BLaER1 treated with 17β-estradiol and CSF1 and Interleukin-3, amounts not matched to agents 10 nM and 100 nM (cell line): ENCODE data around the gene PICALM.

Experiments used
- H3K27ac ChIP-seq, 11 experiments: shearing (Covaris generic); formaldehyde crosslinking; 2 replicates each; pipeline ENCODE4 v1.8.1; 2022
- H3K27me3 ChIP-seq, 11 experiments: shearing (Covaris generic); formaldehyde crosslinking; 2 replicates each; pipeline ENCODE4 v1.8.1; 2022
- H3K36me3 ChIP-seq, 11 experiments: shearing (Covaris generic); formaldehyde crosslinking; 2 replicates each; pipeline ENCODE4 v1.8.1; 2022
- H3K4me1 ChIP-seq, 10 experiments: shearing (Covaris generic); formaldehyde crosslinking; 2 replicates each; pipeline ENCODE4 v1.8.1; 2022
- H3K4me2 ChIP-seq, 11 experiments: shearing (Covaris generic); formaldehyde crosslinking; 2 replicates each; pipeline ENCODE4 v1.8.1; 2022
- H3K4me3 ChIP-seq, 10 experiments: shearing (Covaris generic); formaldehyde crosslinking; 2 replicates each; pipeline ENCODE4 v1.8.1; 2022
- H3K9ac ChIP-seq, 11 experiments: shearing (Covaris generic); formaldehyde crosslinking; 2 replicates each; pipeline ENCODE4 v1.8.1; 2022
- H3K9me3 ChIP-seq, 11 experiments: shearing (Covaris generic); formaldehyde crosslinking; replicated peaks in 1 of 11; 2 replicates each; pipeline ENCODE4 v1.8.1; 2022
- H4K20me1 ChIP-seq, 11 experiments: shearing (Covaris generic); formaldehyde crosslinking; 2 replicates each; pipeline ENCODE4 v1.8.1; 2022
- Cebpa-rat ChIP-seq, 11 experiments: shearing (Covaris generic); IDR thresholded peaks; 2 replicates each; pipeline ENCODE4 v1.8.1; 2022

Gene PICALM

GRCh38 chr11:86062719-86063118, 6.2 kb downstream of the PICALM start:
- Histone ChIP-seq H3K27ac (peak overlapping the region in 2 of 11 experiments; percentile 21 to 40; a peak in 3 of 22 replicates), H3K9ac (peak overlapping the region in 2 of 11 experiments; percentile 33 to 98; a peak in 2 of 22 replicates)
- no peak for TF ChIP-seq Cebpa-rat (IDR thresholded peaks at IDR 0.05)

GRCh38 chr11:86061483-86062205, 7.2 kb downstream of the PICALM start:
- Histone ChIP-seq H3K9me3 (peaks cover 0 to 43% (median 26%) of the 10 kb centered on the region in 11 experiments; a peak in 16 of 22 replicates), H3K9ac (peak overlapping the region in 1 of 11 experiments; percentile 33; a peak in 1 of 22 replicates), H3K27ac (no peak overlapping the region), H3K27me3 (no peaks in the 10 kb centered on the region), H3K36me3 (peaks cover 6 to 43% (median 29%) of the 10 kb centered on the region in 11 experiments; a peak in 15 of 22 replicates), H3K4me1 (peaks cover 18 to 93% (median 26%) of the 10 kb centered on the region in 10 experiments), H4K20me1 (peaks cover 89 to 100% (median 100%) of the 10 kb centered on the region in 11 experiments), H3K4me3 (peak overlapping the region in 3 of 10 experiments; percentile 8 to 100 (median 28); a peak in 3 of 20 replicates), H3K4me2 (peak overlapping the region in 3 of 11 experiments; percentile 90 to 94 (median 94); a peak in 6 of 22 replicates)
- TF ChIP-seq Cebpa-rat (IDR thresholded peaks at IDR 0.05): no peak

More at GRCh38 chr11:86062719-86063118, 6.2 kb downstream of the PICALM start:
- Histone ChIP-seq H3K9me3 (peaks cover 0 to 32% (median 18%) of the 10 kb centered on the region in 11 experiments; a peak in 16 of 22 replicates), H3K4me1 (peaks cover 18 to 83% (median 26%) of the 10 kb centered on the region in 10 experiments), H3K4me3 (peak overlapping the region in 2 of 10 experiments; percentile 28 to 100; a peak in 3 of 20 replicates), H4K20me1 (peaks cover 78 to 100% (median 99%) of the 10 kb centered on the region in 11 experiments), H3K27me3 (no peaks in the 10 kb centered on the region), H3K4me2 (peak overlapping the region in 4 of 11 experiments; percentile 87 to 94 (median 92); a peak in 8 of 22 replicates), H3K36me3 (peaks cover 0 to 32% (median 21%) of the 10 kb centered on the region in 11 experiments; a peak in 14 of 22 replicates)

- H3K4me2 ChIP-seq: peak overlapping the region in 3 of 11 experiments; percentile 90 to 94 (median 94); a peak in 6 of 22 replicates
- H3K9ac ChIP-seq: peak overlapping the region in 1 of 11 experiments; percentile 37; a peak in 1 of 22 replicates
- H3K27me3 ChIP-seq: no peaks in the 10 kb centered on the region
- no peak for TF ChIP-seq Cebpa-rat (IDR thresholded peaks at IDR 0.05)
- H3K4me1 ChIP-seq: peaks cover 12 to 99% (median 21%) of the 10 kb centered on the region in 10 experiments
- no peak overlapping the region for H3K27ac ChIP-seq
- no peak overlapping the region for H3K4me3 ChIP-seq
- H3K9me3 ChIP-seq: peaks cover 0 to 46% (median 30%) of the 10 kb centered on the region in 11 experiments; a peak in 16 of 22 replicates
- peaks cover 6 to 50% (median 31%) of the 10 kb centered on the region in 11 experiments; a peak in 15 of 22 replicates for H3K36me3 ChIP-seq
- H4K20me1 ChIP-seq: peaks cover 90 to 100% (median 100%) of the 10 kb centered on the region in 11 experiments
Observed at GRCh38 chr11:86060544-86060943, 8.3 kb downstream of the PICALM start.

- no peak for TF ChIP-seq Cebpa-rat (IDR thresholded peaks at IDR 0.05)
- Histone ChIP-seq H4K20me1 (peaks cover 89 to 100% (median 100%) of the 10 kb centered on the region in 11 experiments), H3K4me3 (no peak overlapping the region), H3K4me2 (peak overlapping the region in 3 of 11 experiments; percentile 15 to 94 (median 94); a peak in 4 of 22 replicates), H3K36me3 (peaks cover 12 to 59% (median 35%) of the 10 kb centered on the region in 11 experiments; a peak in 15 of 22 replicates), H3K9me3 (peaks cover 0 to 48% (median 32%) of the 10 kb centered on the region in 11 experiments; a peak in 16 of 22 replicates), H3K27ac (no peak overlapping the region), H3K9ac (no peak overlapping the region), H3K4me1 (peaks cover 0 to 99% (median 3%) of the 10 kb centered on the region in 10 experiments; a peak in 10 of 20 replicates), H3K27me3 (no peaks in the 10 kb centered on the region)
Observed at GRCh38 chr11:86058360-86058759, 10.5 kb downstream of the PICALM start.

- Histone ChIP-seq H3K36me3 (peaks cover 12 to 56% (median 34%) of the 10 kb centered on the region in 11 experiments; a peak in 16 of 22 replicates), H3K27ac (no peak overlapping the region), H4K20me1 (peaks cover 94 to 100% (median 100%) of the 10 kb centered on the region in 11 experiments), H3K4me3 (no peak overlapping the region), H3K9me3 (peaks cover 6 to 49% (median 28%) of the 10 kb centered on the region in 11 experiments; a peak in 18 of 22 replicates), H3K4me1 (peaks cover 0 to 99% (median 11%) of the 10 kb centered on the region in 10 experiments; a peak in 10 of 20 replicates), H3K4me2 (peak overlapping the region in 2 of 11 experiments; percentile 55 to 59; a peak in 3 of 22 replicates), H3K9ac (no peak overlapping the region), H3K27me3 (no peaks in the 10 kb centered on the region)
- TF ChIP-seq Cebpa-rat (IDR thresholded peaks at IDR 0.05): no peak
Observed at GRCh38 chr11:86056351-86056854, 12.5 kb downstream of the PICALM start.

GRCh38 chr11:86052693-86053641, 15.9 kb downstream of the PICALM start:
- H3K9ac ChIP-seq: no peak overlapping the region
- H3K27ac ChIP-seq: peak overlapping the region in 1 of 11 experiments; percentile 28; a peak in 3 of 22 replicates
- H3K36me3 ChIP-seq: peaks cover 12 to 55% (median 33%) of the 10 kb centered on the region in 11 experiments; a peak in 15 of 22 replicates
- peaks cover 0 to 99% (median 16%) of the 10 kb centered on the region in 10 experiments; a peak in 12 of 20 replicates for H3K4me1 ChIP-seq
- H3K4me2 ChIP-seq: peak overlapping the region in 5 of 11 experiments; percentile 1 to 59 (median 28); a peak in 8 of 22 replicates
- H3K9me3 ChIP-seq: peaks cover 6 to 46% (median 27%) of the 10 kb centered on the region in 11 experiments; a peak in 18 of 22 replicates
- H3K27me3 ChIP-seq: no peaks in the 10 kb centered on the region
- H3K4me3 ChIP-seq: no peak overlapping the region
- no peak for TF ChIP-seq Cebpa-rat (IDR thresholded peaks at IDR 0.05)
- H4K20me1 ChIP-seq: peaks cover 96 to 100% (median 100%) of the 10 kb centered on the region in 11 experiments

GRCh38 chr11:86050196-86050709, 18.6 kb downstream of the PICALM start:
- H3K9ac ChIP-seq: no peak overlapping the region
- no peak overlapping the region; a peak in 1 of 22 replicates for H3K27ac ChIP-seq
- no peak overlapping the region for H3K4me3 ChIP-seq
- no peak for TF ChIP-seq Cebpa-rat (IDR thresholded peaks at IDR 0.05)
- H4K20me1 ChIP-seq: peaks cover 98 to 100% (median 100%) of the 10 kb centered on the region in 11 experiments
- H3K36me3 ChIP-seq: peaks cover 0 to 39% (median 26%) of the 10 kb centered on the region in 11 experiments; a peak in 13 of 22 replicates
- H3K9me3 ChIP-seq: peaks cover 5 to 31% (median 15%) of the 10 kb centered on the region in 11 experiments; a peak in 16 of 22 replicates
- H3K27me3 ChIP-seq: no peaks in the 10 kb centered on the region
- peaks cover 0 to 100% (median 31%) of the 10 kb centered on the region in 10 experiments; a peak in 12 of 20 replicates for H3K4me1 ChIP-seq
- H3K4me2 ChIP-seq: peak overlapping the region in 3 of 11 experiments; percentile 32 to 86 (median 60); a peak in 3 of 22 replicates
